Cardiac muscle cell (in vitro differentiated cells and primary cell): ENCODE measurements around the gene LPXN. TPM values are rescaled to one million over a fixed set of nuclear protein-coding genes. Genes with fewer than 3 reads are reported as not detected.

ENCODE experiments used
- DNase-seq, 2 donors: peaks; one replicate each; pipeline versions ENCODE4 v3.0.0 to v3.0.0-alpha.2; 2010 to 2017; ENCODE audit warnings: low read depth in 1 of 2, low spot score in 1 of 2
- H3K27ac ChIP-seq: fragments of 200-600 bp; sonication (generic); 2 replicates; pipeline ENCODE4 v1.5.1; 2016
- H3K27me3 ChIP-seq: fragments of 200-600 bp; sonication (generic); 2 replicates; pipeline ENCODE4 v1.6.0; 2016; ENCODE audit warnings: control low read depth
- H3K36me3 ChIP-seq: fragments of 200-600 bp; sonication (generic); 2 replicates; pipeline ENCODE4 v1.5.1; 2016; ENCODE audit warnings: control low read depth
- H3K4me1 ChIP-seq: fragments of 200-600 bp; sonication (generic); 2 replicates; pipeline ENCODE4 v1.8.1; 2017; ENCODE audit warnings: low read depth, mild to moderate bottlenecking, mixed run types
- H3K4me3 ChIP-seq: fragments of 200-600 bp; sonication (generic); 2 replicates; pipeline ENCODE4 v1.5.1; 2016; ENCODE audit warnings: mild to moderate bottlenecking
- H3K9me3 ChIP-seq: fragments of 200-600 bp; sonication (generic); 2 replicates; pipeline ENCODE4 v1.5.1; 2017; ENCODE audit warnings: low read depth, mild to moderate bottlenecking, control low read depth
- polyA plus RNA-seq: library from polyadenylated mRNA; unstranded; fragments of >200 nt; fragmentation: Nextera tagmentation; extraction: Ambion mirVana; gene quantifications from 2 replicates; pipeline ENCODE4 v1.2.1, GENCODE V29; 2016
- total RNA-seq: library from RNA; depleted of rRNA; stranded (reverse); fragments of >200 nt; gene quantifications from 2 replicates; pipeline ENCODE4 v1.2.3, GENCODE V29; 2016
- TF ChIP-seq, protein P1 (sequence below): IDR thresholded peaks from 2 replicates; pipeline ENCODE4 v1.5.1; 2012; ENCODE audit warnings: low read depth, mild to moderate bottlenecking, low read length

Gene LPXN
- total and polyA plus RNA-seq, 2 experiments from 2014 or later, result 3.0 to 4.1 TPM

DNA sequence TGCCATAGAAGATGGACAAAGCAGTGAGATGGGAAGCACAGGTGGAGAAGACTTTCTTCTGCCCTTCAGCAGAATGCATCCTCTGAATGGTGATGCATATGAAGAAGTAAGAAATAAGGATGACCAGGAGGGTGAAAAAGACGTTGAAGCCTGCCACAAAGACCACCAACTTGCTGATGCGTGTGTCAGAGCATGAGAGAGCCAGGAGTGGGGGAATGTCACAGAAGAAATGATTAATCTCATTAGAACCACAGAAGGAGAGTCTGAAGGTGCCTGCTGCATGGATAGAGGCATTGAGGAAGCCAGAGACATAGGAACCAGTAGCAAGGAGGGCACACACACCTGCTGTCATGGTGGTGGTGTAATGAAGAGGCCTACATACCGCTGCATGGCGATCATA is 68.3 kb downstream of the LPXN start:
- Histone ChIP-seq H3K27ac (no peak overlapping the region), H3K4me1 (no peaks in the 10 kb centered on the region), H3K36me3 (no peaks in the 10 kb centered on the region), H3K9me3 (no peaks in the 10 kb centered on the region), H3K27me3 (peaks cover 2% of the 10 kb centered on the region), H3K4me3 (no peak overlapping the region)
- TF ChIP-seq, protein P1, sequence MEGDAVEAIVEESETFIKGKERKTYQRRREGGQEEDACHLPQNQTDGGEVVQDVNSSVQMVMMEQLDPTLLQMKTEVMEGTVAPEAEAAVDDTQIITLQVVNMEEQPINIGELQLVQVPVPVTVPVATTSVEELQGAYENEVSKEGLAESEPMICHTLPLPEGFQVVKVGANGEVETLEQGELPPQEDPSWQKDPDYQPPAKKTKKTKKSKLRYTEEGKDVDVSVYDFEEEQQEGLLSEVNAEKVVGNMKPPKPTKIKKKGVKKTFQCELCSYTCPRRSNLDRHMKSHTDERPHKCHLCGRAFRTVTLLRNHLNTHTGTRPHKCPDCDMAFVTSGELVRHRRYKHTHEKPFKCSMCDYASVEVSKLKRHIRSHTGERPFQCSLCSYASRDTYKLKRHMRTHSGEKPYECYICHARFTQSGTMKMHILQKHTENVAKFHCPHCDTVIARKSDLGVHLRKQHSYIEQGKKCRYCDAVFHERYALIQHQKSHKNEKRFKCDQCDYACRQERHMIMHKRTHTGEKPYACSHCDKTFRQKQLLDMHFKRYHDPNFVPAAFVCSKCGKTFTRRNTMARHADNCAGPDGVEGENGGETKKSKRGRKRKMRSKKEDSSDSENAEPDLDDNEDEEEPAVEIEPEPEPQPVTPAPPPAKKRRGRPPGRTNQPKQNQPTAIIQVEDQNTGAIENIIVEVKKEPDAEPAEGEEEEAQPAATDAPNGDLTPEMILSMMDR, result no peak
- no peak for DNase-seq

DNA sequence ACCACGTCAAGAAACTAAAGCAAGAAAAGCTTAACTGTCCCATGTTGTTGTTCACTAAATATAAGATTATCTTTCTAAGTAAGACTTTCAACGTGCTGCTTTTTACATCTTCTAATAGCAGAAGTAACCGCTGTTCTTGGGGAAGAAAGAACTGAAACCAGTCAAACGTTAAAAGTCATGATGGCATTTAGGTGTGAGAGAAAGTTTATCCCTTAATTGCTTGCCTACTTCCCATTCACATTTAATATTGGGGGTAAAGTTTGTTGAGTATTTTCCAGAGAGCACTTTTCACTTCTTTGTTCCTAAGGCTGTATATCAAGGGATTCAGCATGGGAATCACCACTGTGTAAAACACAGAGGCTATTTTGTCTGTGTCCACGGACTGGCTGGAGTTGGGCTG is 68.7 kb downstream of the LPXN start:
- Histone ChIP-seq H3K4me1 (no peaks in the 10 kb centered on the region), H3K27ac (no peak overlapping the region), H3K4me3 (no peak overlapping the region), H3K27me3 (peaks cover 2% of the 10 kb centered on the region), H3K36me3 (no peaks in the 10 kb centered on the region), H3K9me3 (no peaks in the 10 kb centered on the region)
- TF ChIP-seq, protein P1, result no peak
- no peak for DNase-seq

DNA sequence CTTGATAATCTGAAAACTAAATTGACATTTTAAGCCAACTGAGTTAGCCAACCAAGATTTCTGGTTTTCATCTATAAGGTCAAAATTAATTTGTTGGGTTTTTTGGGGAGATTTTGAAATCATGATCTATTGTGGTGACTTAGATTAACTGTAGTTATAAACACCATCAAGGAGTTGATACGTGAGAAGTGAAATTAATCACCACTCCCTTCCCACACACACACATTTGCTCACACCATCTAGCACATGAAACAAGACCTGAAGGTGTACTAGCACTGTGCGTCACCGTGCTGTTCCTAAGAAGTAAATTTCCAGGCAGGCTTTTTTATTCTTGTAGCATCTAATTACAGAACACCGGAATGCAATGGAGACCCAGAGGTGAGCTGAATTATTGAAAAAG is 69.8 kb downstream of the LPXN start:
- H3K27me3 ChIP-seq, result peaks cover 2% of the 10 kb centered on the region
- no peaks in the 10 kb centered on the region for H3K9me3 ChIP-seq
- TF ChIP-seq, protein P1, result no peak
- no peaks in the 10 kb centered on the region for H3K4me1 ChIP-seq
- no peak for DNase-seq
- H3K4me3 ChIP-seq, result no peak overlapping the region
- no peaks in the 10 kb centered on the region for H3K36me3 ChIP-seq
- no peak overlapping the region for H3K27ac ChIP-seq

DNA sequence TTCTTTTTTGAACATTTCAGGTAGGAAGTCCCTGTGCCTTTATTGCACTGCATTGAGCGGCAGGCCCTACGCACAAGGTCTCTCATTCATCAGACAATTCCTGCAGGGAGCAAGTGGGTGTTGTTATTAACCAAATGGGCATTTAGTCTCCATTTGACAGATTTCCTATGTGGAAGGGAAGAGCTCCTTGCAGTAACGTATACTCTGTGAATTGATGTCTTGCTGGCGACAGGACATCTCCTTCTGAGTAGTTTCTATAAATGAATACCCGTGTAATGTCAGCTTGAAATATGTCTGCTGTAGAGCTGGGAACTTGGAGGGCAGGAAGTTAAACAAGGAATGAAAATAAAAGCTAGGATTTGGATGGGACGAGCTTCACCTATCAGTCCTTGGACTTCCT is 71.4 kb downstream of the LPXN start:
- Histone ChIP-seq H3K4me1 (no peaks in the 10 kb centered on the region), H3K36me3 (no peaks in the 10 kb centered on the region), H3K4me3 (no peak overlapping the region), H3K27me3 (peaks cover 2% of the 10 kb centered on the region), H3K9me3 (no peaks in the 10 kb centered on the region), H3K27ac (no peak overlapping the region)
- no peak for DNase-seq
- TF ChIP-seq, protein P1, result no peak

DNA sequence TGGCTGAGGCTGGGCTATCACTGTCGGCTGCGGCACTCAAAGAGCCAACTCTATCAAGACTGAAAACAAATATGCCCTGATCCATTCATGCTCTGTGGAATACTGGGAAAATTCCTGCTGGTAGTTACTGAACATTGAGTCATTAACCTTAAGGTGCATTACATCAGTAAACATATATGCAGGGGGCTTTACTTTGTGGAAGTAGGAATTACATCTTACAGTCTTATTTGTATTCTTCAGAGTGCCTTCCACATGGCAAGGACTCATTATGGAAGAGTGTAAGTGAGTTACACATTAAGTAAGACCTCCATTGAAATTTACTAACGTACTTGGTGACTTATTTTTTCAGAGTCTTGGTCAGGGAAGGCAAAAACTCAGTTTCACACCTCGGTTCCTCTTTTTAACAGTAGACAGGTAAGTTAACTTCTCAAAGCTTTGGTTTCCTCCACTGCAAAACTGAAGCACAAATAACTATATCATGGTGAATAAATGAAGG is 72.2 kb downstream of the LPXN start:
- no peak overlapping the region for H3K27ac ChIP-seq
- H3K9me3 ChIP-seq, result no peaks in the 10 kb centered on the region
- TF ChIP-seq, protein P1, result no peak
- no peak for DNase-seq
- H3K4me3 ChIP-seq, result no peak overlapping the region
- H3K4me1 ChIP-seq, result no peaks in the 10 kb centered on the region
- peaks cover 2% of the 10 kb centered on the region for H3K27me3 ChIP-seq
- H3K36me3 ChIP-seq, result no peaks in the 10 kb centered on the region

DNA sequence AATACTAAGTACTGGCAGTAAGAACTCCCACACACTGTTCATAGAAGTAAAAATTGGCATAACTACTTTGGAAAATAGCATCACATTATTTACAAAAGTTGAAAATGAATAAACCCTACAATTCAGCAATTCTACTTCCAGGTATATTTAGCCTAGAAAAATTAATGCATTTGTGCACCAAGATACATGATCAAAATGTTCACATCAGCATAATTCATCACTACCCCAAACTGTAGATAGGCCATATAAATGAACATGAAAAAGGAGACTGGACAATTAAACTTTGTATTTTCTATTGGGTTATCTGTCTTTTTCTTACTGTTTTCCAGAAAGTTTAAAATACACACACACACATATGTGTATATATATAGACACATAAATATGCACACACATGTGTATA is 73.7 kb downstream of the LPXN start:
- no peaks in the 10 kb centered on the region for H3K9me3 ChIP-seq

More for the DNA sequence above, 73.7 kb downstream of the LPXN start:
- Histone ChIP-seq H3K27ac (no peak overlapping the region), H3K4me3 (no peak overlapping the region), H3K4me1 (no peaks in the 10 kb centered on the region), H3K36me3 (no peaks in the 10 kb centered on the region), H3K27me3 (peaks cover 2% of the 10 kb centered on the region)
- TF ChIP-seq, protein P1, result no peak
- DNase-seq, result no peak
